Glomerular endothelial cell (primary cell): ENCODE data around the gene MRPS10. TPM values are rescaled to one million over a fixed set of nuclear protein-coding genes. Genes with fewer than 3 reads are reported as not detected.

Source experiments
- total RNA-seq: library from RNA; depleted of rRNA; stranded (reverse); fragments of >200 nt; gene quantifications from 2 replicates; pipeline ENCODE4 v1.2.3, GENCODE V29; 2015

Gene MRPS10
- total RNA-seq, 1 donor from 2014 or later: 35.1 TPM

Other genes starting within 250 kb of the MRPS10 start
- 15.1 and 20.2 TPM in 2 replicates for gene TAF8, start 167.3 kb downstream of the MRPS10 start, total RNA-seq
- 2.1 and 2.2 TPM in 2 replicates for gene C6orf132, start 75.2 kb downstream of the MRPS10 start, total RNA-seq
- gene GUCA1A, start 44.5 kb downstream of the MRPS10 start, total RNA-seq: 0.35 TPM in 1 of 2 replicates, not detected in the other
- 1.5 TPM in 1 of 2 replicates, not detected in the other for gene GUCA1B, start 22.9 kb downstream of the MRPS10 start, total RNA-seq
- 1.2 and 2.5 TPM in 2 replicates for gene TRERF1, start 234.1 kb upstream of the MRPS10 start, total RNA-seq